ENCODE results near the gene POLL. TPM values are rescaled to one million over a fixed set of nuclear protein-coding genes. Genes with fewer than 3 reads are reported as not detected.

Gene POLL
- total and polyA plus RNA-seq, 2 experiments from 2014 or later, result 17.3 to 24.3 TPM

GRCh38 chr10:101577121-101577871 is 10.8 kb downstream of the POLL start:
- H3K79me2 ChIP-seq (replicated peaks; ENCODE audit: insufficient read depth), result no peaks in the 10 kb centered on the region
- Mint-ChIP-seq H3K9me3 (peaks cover 10% of the 10 kb centered on the region), H3K4me3 (no peak overlapping the region), H3K36me3 (ENCODE audit: low read depth) (peaks cover 33% of the 10 kb centered on the region), H3K27me3 (ENCODE audit: insufficient read depth, low read depth, poor library complexity) (peaks cover 16% of the 10 kb centered on the region), H3K27ac (no peak overlapping the region), H3K4me1 (peaks cover 21% of the 10 kb centered on the region)
- H3K4me3 ChIP-seq, result no peak overlapping the region
- H3K9me2 ChIP-seq (ENCODE audit: insufficient read depth), result no peaks in the 10 kb centered on the region
- no peak for TF ChIP-seq EZH2phosphoT487 (IDR thresholded peaks at IDR 0.05; ENCODE audit: unreplicated experiment)
- no peak for TF ChIP-seq ZNF114 (CRISPR knock-in tag; IDR thresholded peaks at IDR 0.05)
- TF ChIP-seq, protein P1, sequence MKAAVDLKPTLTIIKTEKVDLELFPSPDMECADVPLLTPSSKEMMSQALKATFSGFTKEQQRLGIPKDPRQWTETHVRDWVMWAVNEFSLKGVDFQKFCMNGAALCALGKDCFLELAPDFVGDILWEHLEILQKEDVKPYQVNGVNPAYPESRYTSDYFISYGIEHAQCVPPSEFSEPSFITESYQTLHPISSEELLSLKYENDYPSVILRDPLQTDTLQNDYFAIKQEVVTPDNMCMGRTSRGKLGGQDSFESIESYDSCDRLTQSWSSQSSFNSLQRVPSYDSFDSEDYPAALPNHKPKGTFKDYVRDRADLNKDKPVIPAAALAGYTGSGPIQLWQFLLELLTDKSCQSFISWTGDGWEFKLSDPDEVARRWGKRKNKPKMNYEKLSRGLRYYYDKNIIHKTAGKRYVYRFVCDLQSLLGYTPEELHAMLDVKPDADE (IDR thresholded peaks at IDR 0.05), result no peak
- TF ChIP-seq ZNF331 (CRISPR knock-in tag; IDR thresholded peaks at IDR 0.05; ENCODE audit: low read depth), result no peak
- TF ChIP-seq EZH2 (IDR thresholded peaks at IDR 0.05; ENCODE audit: low read depth, unreplicated experiment), result no peak
- TF ChIP-seq JUNB (IDR thresholded peaks at IDR 0.05; ENCODE audit: unreplicated experiment), result no peak
- no peak for TF ChIP-seq STAT1 (IDR thresholded peaks at IDR 0.05; ENCODE audit: unreplicated experiment)
- TF ChIP-seq REST (IDR thresholded peaks at IDR 0.05; ENCODE audit: unreplicated experiment), result no peak
- no peak for TF ChIP-seq CREB1 (CRISPR knock-in tag; IDR thresholded peaks at IDR 0.05; ENCODE audit: low read depth)
- peaks cover 20% of the 10 kb centered on the region for H3K4me1 ChIP-seq (ENCODE audit: insufficient read depth)
- DNase-seq (ENCODE audit: low spot score) (no peak), ATAC-seq (no peak)
- no peaks in the 10 kb centered on the region for H3F3A ChIP-seq (replicated peaks; ENCODE audit: low read depth)
- no peak overlapping the region for H3K27ac ChIP-seq (ENCODE audit: low read depth)
- no peaks in the 10 kb centered on the region; the same call in 1 of the 2 replicates for H4K20me1 ChIP-seq (replicated peaks; ENCODE audit: insufficient read depth)
- H3K36me3 ChIP-seq (ENCODE audit: insufficient read depth), result no peaks in the 10 kb centered on the region; the same call in 1 of the 2 replicates
- no peak overlapping the region for H2AFZ ChIP-seq
- H3K4me2 ChIP-seq, result no peak overlapping the region
- H3K27me3 ChIP-seq (ENCODE audit: insufficient read depth), result peaks cover 14% of the 10 kb centered on the region

DNA sequence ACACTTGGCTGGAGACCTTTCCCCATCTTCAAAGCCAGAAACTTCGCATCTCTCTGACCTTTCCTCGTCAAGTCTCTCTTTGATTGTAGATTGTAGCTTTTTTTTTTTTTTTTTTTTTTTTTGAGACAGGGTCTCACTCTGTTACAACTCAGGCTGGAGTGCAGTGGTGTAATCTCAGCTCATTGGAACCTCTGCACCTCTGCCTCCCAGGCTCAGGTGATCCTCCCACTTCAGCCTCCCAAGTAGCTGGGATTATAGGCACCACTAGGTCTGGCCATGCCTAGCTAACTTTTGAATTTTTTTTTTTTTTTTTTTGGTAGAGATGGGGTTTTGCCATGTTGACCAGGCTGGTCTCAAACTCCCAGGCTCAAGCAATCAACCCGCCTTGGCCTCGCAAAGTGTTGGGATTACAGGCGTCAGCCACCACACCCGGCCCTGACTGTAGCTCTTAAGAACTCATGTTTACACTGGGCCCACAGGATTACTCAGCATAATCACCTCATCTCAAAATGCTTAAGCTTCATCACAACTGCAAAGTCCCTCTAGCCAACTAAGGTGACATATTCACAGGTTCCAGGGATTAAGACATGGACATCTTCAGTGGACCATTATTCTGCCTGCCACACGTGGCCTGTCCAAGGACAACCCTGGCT is 11.7 kb downstream of the POLL start:
- DNase-seq (ENCODE audit: low spot score), result no peak
- H3K27ac Mint-ChIP-seq, result no peak overlapping the region
- H3F3A ChIP-seq (replicated peaks; ENCODE audit: low read depth), result no peaks in the 10 kb centered on the region
- peaks cover 10% of the 10 kb centered on the region for H3K9me3 Mint-ChIP-seq
- H3K27ac ChIP-seq (ENCODE audit: low read depth), result no peak overlapping the region
- peaks cover 17% of the 10 kb centered on the region; the same call in 2 of the 3 replicates for H3K4me1 Mint-ChIP-seq
- no peak for ATAC-seq
- peaks cover 32% of the 10 kb centered on the region for H3K36me3 Mint-ChIP-seq (ENCODE audit: low read depth)
- peaks cover 21% of the 10 kb centered on the region for H3K27me3 Mint-ChIP-seq (ENCODE audit: insufficient read depth, low read depth, poor library complexity)
- H3K4me1 ChIP-seq (ENCODE audit: insufficient read depth), result peaks cover 17% of the 10 kb centered on the region
- no peak overlapping the region for H2AFZ ChIP-seq
- no peak overlapping the region for H3K4me2 ChIP-seq
- H3K4me3 ChIP-seq, result no peak overlapping the region
- H3K27me3 ChIP-seq (ENCODE audit: insufficient read depth), result peaks cover 23% of the 10 kb centered on the region
- H3K36me3 ChIP-seq (ENCODE audit: insufficient read depth), result no peaks in the 10 kb centered on the region; the same call in 1 of the 2 replicates
- H3K79me2 ChIP-seq (replicated peaks; ENCODE audit: insufficient read depth), result no peaks in the 10 kb centered on the region
- no peak overlapping the region for H3K4me3 Mint-ChIP-seq
- no peaks in the 10 kb centered on the region for H3K9me2 ChIP-seq (ENCODE audit: insufficient read depth)
- no peaks in the 10 kb centered on the region; the same call in 1 of the 2 replicates for H4K20me1 ChIP-seq (replicated peaks; ENCODE audit: insufficient read depth)
- no peak for TF ChIP-seq ZNF462 (CRISPR knock-in tag; IDR thresholded peaks at IDR 0.05)

Data from GM23338 (cell line).